ENCODE results near the gene TMIGD3.

Gene TMIGD3

GRCh38 chr1:111448918-111449702, 54.3 kb downstream of the TMIGD3 start, which contains the start of the genes ATP5PB and WDR77:
ATP5PB (plus strand) TSS chr1:111449464; CDS start chr1:111449542, 78 bp downstream.
WDR77 (minus strand) TSS chr1:111449256; CDS start chr1:111449169, 87 bp downstream.
- peak; percentile 69 to 77 for DNase-seq (ENCODE audit: low read depth in 2 of 2, low spot score in 1 of 2)

DNA sequence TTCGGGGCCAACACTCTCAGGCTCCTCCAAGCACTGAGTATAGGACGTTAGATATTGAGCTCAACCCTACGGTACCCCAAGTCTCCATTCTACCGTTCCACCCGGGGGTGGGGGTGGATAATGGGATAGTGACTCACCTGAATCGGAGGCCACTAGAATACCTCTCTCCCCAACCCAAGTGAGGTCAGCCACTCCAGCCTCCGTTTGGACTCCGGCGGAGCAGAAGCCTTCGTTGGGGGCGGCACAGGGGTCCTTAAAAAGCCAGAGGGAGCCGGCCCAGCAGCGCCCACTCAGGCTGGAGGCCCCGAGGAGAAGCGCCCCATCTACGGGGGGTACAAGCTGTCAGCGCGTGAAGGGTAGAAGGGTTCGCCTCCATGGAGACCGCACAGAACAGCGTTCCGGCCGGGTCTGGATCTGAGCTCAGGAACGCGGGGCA, 54.9 kb downstream of the TMIGD3 start:
- DNase-seq (ENCODE audit: low read depth in 2 of 2, low spot score in 1 of 2), result no peak

DNA sequence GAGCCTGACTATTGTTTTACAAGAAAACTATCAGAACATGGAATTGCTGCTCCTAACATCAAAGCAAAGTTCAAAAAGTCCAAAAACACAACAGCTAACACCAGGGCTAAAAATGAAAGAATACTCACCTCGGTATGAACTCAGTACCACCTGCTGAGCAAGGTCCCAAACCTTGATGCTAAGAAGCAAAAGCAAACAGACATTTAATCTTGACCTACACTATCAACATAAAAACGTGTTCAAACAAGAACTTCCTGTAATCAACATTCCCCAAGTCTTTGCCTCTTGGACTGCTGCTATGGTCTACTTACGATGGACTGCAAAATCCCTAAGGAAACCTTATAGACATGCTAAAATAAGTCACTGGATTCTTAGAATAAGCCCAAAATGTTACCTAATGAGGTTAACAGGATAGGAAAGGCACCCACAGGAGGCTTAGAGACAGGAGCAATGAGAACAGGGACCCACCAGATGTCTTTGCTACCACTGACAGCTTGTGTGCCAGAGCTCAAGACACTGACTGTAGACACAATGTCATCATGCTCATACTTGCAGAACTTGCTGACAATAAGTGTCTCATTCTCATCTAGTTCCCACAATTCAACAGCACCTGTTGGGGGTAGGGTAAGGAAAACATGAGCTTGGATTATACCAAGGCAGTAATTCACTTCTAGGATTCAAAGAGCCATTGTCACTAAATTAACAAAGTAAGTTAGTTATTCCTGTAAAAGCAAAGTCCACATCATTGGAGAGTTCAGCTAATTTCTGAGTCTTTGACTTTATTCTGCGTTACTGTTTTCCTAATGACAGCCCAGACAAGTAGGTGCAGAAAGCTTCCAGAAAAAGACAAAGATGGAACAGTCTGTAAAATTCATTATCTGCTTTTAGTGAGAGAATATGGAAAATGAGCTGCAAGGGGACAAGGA, 56.2 kb downstream of the TMIGD3 start:
- no peak for DNase-seq (ENCODE audit: low read depth in 2 of 2, low spot score in 1 of 2)

DNA sequence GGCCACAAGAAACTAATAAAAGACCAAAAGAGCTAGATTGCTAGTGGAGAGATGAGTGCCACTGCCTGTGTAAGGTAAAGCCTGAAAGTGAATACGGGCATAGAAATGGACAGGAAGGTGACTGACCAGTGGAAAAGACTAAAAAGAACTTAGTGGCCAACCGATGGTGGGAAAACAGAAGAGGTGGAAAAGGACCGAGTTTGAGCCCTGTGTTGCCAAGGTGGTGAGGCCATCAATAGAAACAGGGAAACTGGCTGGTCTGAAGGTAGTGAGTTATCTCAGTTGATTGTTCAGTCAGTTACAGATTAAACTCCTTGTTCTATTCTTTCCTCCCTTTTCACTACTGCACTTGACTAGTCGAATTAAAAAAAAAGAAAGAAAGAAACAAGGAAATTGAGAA, 56.9 kb downstream of the TMIGD3 start:
- no peak for DNase-seq (ENCODE audit: low read depth in 2 of 2, low spot score in 1 of 2)

GRCh38 chr1:111444031-111444430, 59.4 kb downstream of the TMIGD3 start:
- DNase-seq (ENCODE audit: low read depth in 2 of 2, low spot score in 1 of 2), result no peak

- no peak for DNase-seq (ENCODE audit: low read depth in 2 of 2, low spot score in 1 of 2)
Measured at GRCh38 chr1:111442457-111442856, 61.0 kb downstream of the TMIGD3 start.

DNA sequence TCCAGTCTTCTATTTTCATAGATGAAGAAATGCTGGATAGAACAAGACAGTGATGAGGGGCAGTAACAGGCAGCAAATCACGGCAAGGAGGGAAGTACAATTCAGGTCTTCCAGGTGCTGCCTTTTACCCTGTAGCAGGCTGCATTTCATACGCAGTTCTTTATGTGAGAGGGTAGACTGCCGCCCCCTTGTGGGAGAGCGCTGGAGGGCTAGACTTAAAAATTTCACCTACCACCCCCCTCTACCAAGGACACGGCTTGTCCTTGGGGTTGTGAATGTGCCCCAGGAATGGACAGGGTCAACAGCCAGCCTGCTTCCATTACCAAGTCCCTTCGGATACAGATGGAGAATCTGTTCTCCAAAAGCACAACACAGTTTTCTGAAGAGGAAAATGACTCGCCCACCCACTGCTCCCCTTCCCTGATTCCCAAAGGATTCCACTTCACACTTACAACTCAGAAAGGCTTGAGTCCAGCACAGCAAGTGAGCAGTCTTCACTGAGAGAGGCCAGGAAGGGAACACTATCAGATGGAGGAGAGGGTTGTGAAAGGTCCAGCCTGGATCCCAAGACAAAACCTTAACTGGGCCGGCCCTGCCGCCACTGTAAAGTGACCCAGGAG, 61.8 kb downstream of the TMIGD3 start:
- peak; percentile 11 to 27 for DNase-seq (ENCODE audit: low read depth in 2 of 2, low spot score in 1 of 2)

GRCh38 chr1:111439461-111440351, 63.7 kb downstream of the TMIGD3 start:
- DNase-seq (ENCODE audit: low read depth in 2 of 2, low spot score in 1 of 2), result no peak

DNA sequence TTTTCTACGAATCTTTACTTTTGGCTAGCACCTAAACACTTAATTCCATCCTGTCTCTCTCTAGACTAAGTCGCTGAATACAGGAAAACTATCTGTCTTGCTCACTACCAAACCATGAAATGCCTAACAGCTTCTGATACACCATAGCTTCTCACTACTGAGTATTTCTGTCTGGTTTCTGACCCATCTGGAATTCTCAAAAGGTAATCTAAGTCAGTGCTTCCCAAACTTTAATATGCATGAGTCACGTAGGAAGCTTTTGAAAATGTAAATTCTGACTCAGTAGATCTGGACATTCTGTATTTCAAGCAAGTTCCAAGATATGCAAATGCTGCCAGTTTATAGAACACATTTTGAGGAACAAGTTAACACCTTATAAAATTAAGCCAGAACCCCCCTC, 66.7 kb downstream of the TMIGD3 start:
- DNase-seq (ENCODE audit: low read depth in 2 of 2, low spot score in 1 of 2), result no peak
